ENCODE results near the gene NOTCH3.
A peak's percentile ranks its signal among the peaks of the same experiment; 100 is the strongest.

GRCh38 chr19:15154002-15154612 is 46.7 kb downstream of the NOTCH3 start:
- TF ChIP-seq, protein P1, sequence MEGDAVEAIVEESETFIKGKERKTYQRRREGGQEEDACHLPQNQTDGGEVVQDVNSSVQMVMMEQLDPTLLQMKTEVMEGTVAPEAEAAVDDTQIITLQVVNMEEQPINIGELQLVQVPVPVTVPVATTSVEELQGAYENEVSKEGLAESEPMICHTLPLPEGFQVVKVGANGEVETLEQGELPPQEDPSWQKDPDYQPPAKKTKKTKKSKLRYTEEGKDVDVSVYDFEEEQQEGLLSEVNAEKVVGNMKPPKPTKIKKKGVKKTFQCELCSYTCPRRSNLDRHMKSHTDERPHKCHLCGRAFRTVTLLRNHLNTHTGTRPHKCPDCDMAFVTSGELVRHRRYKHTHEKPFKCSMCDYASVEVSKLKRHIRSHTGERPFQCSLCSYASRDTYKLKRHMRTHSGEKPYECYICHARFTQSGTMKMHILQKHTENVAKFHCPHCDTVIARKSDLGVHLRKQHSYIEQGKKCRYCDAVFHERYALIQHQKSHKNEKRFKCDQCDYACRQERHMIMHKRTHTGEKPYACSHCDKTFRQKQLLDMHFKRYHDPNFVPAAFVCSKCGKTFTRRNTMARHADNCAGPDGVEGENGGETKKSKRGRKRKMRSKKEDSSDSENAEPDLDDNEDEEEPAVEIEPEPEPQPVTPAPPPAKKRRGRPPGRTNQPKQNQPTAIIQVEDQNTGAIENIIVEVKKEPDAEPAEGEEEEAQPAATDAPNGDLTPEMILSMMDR (IDR thresholded peaks at IDR 0.05; ENCODE audit: borderline replicate concordance, extremely low read depth, low read length, poor library complexity, severe bottlenecking), result peak; percentile 86
- no peak for TF ChIP-seq EZH2 (IDR thresholded peaks at IDR 0.05; ENCODE audit: borderline replicate concordance, low read depth, low read length, severe bottlenecking)
